Measurements from ENCODE around the gene TAOK3. TPM values are rescaled to one million over a fixed set of nuclear protein-coding genes. Genes with fewer than 3 reads are reported as not detected.
A peak's percentile ranks its signal among the peaks of the same experiment; 100 is the strongest.
"Not testable (repeated sequence)": the region's sequence is repeated elsewhere in the genome, so short reads cannot be mapped to it uniquely, and the experiment has no call there.

Gene TAOK3
- total RNA-seq, 1 donor from 2014 or later = 44.1 TPM

- ATAC-seq (no peak), DNase-seq (ENCODE audit: low spot score) (no peak)
- intact Hi-C loops (cut with DNase I) = no loop called here
Measured at GRCh38 chr12:118256352-118256751, 116.4 kb downstream of the TAOK3 start.

- no peak for ATAC-seq
- intact Hi-C loops (cut with DNase I) = no loop called here
- DNase-seq (ENCODE audit: low spot score) = no peak
Measured at GRCh38 chr12:118249547-118249946, 123.2 kb downstream of the TAOK3 start.

DNA sequence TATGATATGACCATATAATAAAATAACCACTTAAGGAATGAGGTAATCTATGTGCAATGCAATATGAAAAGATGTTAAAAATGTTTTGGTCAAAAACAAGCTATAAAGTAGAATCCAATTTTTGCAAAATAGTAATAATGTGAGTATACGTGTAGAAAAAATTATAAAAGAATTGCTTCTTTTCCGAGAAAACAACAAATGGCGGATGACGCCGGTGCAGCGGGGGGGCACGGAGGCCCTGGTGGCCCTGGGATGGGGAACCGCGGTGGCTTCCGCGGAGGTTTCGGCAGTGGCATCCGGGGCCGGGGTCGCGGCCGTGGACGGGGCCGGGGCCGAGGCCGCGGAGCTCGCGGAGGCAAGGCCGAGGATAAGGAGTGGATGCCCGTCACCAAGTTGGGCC is 126.8 kb downstream of the TAOK3 start:
- ATAC-seq; DNase-seq (ENCODE audit: low spot score); intact Hi-C loops (cut with DNase I): not testable (repeated sequence)

GRCh38 chr12:118238888-118239287 is 133.8 kb downstream of the TAOK3 start:
- ATAC-seq (no peak), DNase-seq (ENCODE audit: low spot score) (no peak)
- intact Hi-C loops (cut with DNase I) = no loop called here

DNA sequence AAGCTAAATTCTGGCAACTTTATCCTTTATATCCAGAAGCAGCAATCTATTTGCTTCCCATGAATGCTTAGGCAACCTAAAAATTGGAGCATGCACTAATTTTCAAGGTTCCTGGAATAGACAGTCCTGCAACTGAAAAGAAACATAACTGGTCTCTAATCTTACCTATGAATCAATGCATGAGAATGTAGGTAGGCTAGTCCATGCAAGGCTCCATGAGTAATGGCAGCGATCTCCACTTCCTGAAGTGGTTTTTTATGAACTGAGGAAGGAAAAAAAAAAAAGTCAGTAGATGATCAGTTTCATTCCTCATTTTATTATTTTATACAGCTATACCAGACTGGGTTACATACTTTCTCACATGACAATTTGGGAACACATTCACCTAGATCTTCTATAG is 134.8 kb downstream of the TAOK3 start:
- no peak for ATAC-seq
- intact Hi-C loops (cut with DNase I) = no loop called here
- no peak for DNase-seq (ENCODE audit: low spot score)

GRCh38 chr12:118237052-118237665 is 135.5 kb downstream of the TAOK3 start:
- intact Hi-C loops (cut with DNase I) = no loop called here
- peak; percentile 57 for ATAC-seq
- DNase-seq (ENCODE audit: low spot score) = no peak

DNA sequence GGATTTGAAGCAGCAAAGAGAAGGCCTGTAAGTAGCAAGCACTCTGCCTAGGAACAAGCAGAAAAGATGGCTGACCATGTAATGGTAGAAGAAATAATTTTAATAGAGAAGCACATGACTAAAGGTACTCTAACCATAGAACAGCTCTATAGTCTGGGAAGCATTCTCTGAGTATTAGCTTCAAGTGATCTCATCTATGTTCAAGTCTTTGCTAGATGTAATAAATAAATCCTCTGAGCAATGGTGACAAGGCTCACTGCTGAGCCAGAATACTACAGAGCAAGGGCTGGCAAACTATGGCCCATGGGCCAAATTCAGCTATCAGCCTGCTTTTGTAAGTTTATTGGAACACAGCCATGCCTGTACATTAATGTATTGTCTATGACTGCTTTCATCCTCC is 152.0 kb downstream of the TAOK3 start:
- intact Hi-C loops (cut with DNase I) = no loop called here
- no peak for DNase-seq (ENCODE audit: low spot score)
- ATAC-seq = no peak

- DNase-seq (ENCODE audit: low spot score) = no peak
- no peak for ATAC-seq
- intact Hi-C loops (cut with DNase I) = no loop called here
Measured at GRCh38 chr12:118219772-118220171, 152.9 kb downstream of the TAOK3 start.

DNA sequence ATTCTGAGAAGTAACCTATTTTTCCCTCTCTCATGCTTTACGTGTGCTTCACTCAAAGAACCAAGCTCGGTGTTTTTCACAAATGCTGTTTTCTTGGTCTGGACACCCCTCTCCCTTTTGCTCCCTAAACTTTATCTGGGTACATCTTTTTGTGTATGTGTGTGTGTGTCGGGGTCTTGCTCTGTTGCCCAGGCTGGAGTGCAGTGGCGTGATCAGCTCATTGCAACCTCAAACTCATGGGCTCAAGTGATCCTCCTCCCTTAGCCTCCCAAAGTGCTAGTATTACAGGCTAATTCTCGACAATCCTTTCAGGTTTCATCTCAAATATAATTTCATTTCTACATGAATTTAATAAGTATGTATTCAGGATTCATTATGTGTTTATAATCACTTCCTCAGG is 153.6 kb downstream of the TAOK3 start:
- ATAC-seq = no peak
- intact Hi-C loops (cut with DNase I) = no loop called here
- DNase-seq (ENCODE audit: low spot score) = no peak

DNA sequence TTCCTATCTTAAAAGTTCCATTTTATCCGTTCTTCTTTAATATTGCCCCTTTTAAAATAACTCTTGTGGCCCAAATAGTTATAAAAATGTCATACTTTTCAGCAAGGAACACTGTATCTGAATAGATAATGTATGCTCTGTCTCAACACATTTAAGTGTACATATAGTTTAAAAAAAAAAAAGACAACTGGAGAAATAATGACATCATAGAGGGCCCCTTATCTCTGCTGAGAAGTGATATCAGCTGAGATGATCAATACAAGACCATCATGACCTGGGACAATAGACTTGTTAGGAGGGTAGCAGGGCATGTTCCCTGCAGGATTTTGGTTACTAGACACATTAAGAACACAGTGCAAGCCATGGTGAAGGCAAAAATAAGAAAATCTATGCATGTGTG is 159.3 kb downstream of the TAOK3 start:
- DNase-seq (ENCODE audit: low spot score) (no peak), ATAC-seq (no peak)
- intact Hi-C loops (cut with DNase I) = no loop called here

- intact Hi-C loops (cut with DNase I) = no loop called here
- DNase-seq (ENCODE audit: low spot score) (no peak), ATAC-seq (no peak)
Measured at GRCh38 chr12:118212606-118213005, 160.1 kb downstream of the TAOK3 start.

- no peak for ATAC-seq
- DNase-seq (ENCODE audit: low spot score) = no peak
- intact Hi-C loops (cut with DNase I) = no loop called here
Measured at GRCh38 chr12:118206107-118206412, 166.6 kb downstream of the TAOK3 start.

DNA sequence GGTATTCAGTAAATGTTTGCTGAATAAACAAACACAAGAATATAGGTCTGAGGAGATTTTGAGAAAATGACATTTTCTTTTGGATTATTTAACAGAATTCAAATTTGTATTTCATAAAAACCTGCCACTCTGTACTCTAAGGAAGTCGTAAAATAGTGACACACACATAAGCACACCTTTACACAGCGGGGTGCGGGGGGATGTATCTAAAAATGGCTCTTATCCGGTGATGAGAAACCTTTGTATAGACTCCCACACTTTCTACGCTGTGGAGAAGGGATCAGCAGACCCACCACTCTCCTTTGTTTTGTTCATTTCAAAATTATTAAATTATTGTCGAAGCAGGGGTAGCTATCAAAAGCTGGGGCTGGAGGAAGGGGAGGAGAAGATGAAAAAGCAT is 178.7 kb downstream of the TAOK3 start:
- no peak for DNase-seq (ENCODE audit: low spot score)
- intact Hi-C loops (cut with DNase I) = loop anchor here (5.0 kb wide), 1 partner anchor 183 kb away; the partner anchor contains the start of gene SUDS3
- ATAC-seq = no peak

DNA sequence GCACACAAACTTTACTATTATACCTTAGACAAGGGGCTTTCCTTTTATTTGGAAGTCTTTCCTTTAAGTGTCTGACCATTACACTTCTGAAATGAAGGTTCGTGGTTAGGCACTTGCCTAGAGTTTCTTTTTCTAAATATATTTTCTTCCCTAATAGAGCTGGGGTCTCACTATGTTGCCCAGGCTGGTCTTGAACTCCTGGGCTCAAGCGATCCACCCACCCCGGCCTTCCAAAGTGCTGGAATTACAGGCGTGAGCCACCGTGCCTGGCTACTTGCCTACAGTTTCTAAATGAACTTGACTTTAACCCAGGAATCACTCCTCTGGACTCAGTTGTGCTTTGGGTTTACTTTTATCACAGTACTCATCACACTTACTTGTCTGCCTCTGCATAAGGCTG is 179.2 kb downstream of the TAOK3 start:
- ATAC-seq (no peak), DNase-seq (ENCODE audit: low spot score) (no peak)
- intact Hi-C loops (cut with DNase I) = loop anchor here (5.0 kb wide), 1 partner anchor 184 kb away; the partner anchor contains the start of gene SUDS3

DNA sequence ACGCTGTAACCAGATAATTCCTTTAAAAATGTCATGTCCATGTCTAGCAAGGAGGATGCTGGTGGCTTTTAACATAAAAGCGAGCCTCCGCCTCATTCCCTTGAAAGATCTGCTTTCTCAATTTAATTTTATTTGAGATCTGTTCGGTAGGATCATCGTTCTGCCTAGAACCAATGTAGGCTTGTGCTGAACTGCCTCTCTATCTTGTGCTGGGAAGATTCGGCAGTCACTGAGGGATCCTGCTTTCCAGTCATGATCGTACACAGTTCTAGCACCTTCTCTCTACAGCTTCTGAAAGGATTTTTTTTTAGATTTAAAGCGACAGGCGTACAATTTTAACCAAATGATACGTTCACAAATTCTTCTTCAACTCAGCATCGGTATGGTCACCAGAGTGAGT is 182.4 kb downstream of the TAOK3 start:
- DNase-seq (ENCODE audit: low spot score) (no peak), ATAC-seq (peak; percentile 68)
- intact Hi-C loops (cut with DNase I) = loop anchor here (5.0 kb wide), 1 partner anchor 187 kb away; the partner anchor contains the start of gene SUDS3

GRCh38 chr12:118189741-118190191 is 182.9 kb downstream of the TAOK3 start:
- intact Hi-C loops (cut with DNase I) = loop anchor here (5.0 kb wide), 1 partner anchor 188 kb away; the partner anchor contains the start of gene SUDS3
- DNase-seq (ENCODE audit: low spot score) (peak; percentile 62), ATAC-seq (peak; percentile 82)

GRCh38 chr12:118188690-118189371 is 183.9 kb downstream of the TAOK3 start:
- intact Hi-C loops (cut with DNase I) = no loop called here
- peak; percentile 93 for ATAC-seq
- peak; percentile 80 for DNase-seq (ENCODE audit: low spot score)

GRCh38 chr12:118187751-118188435 is 184.8 kb downstream of the TAOK3 start:
- ATAC-seq = no peak
- no peak for DNase-seq (ENCODE audit: low spot score)
- intact Hi-C loops (cut with DNase I) = no loop called here

- DNase-seq (ENCODE audit: low spot score) (no peak), ATAC-seq (no peak)
- intact Hi-C loops (cut with DNase I) = no loop called here
Measured at GRCh38 chr12:118185602-118186397, 186.9 kb downstream of the TAOK3 start.
